CD4-positive, alpha-beta T cell treated with Interleukin-1 beta for 1 hour (primary cell): ENCODE results near the gene MUC4.

ENCODE experiments used
- DNase-seq, 2 donors: peaks; one replicate each; pipeline ENCODE4 v3.0.0-alpha.2; 2020 to 2022

MUC4 gene

GRCh38 chr3:195697582-195698324, 114.0 kb downstream of the MUC4 start:
- DNase-seq, result no peak
